Activated T-cell treated with anti-CD3 and anti-CD28 coated beads for 48 hours (primary cell): Measurements from ENCODE around the gene ARVCF.

ENCODE experiments used
- DNase-seq: peaks from one replicate; pipeline ENCODE4 v3.0.0-alpha.2; 2020; ENCODE audit warnings: low read depth

Gene ARVCF, protein sequence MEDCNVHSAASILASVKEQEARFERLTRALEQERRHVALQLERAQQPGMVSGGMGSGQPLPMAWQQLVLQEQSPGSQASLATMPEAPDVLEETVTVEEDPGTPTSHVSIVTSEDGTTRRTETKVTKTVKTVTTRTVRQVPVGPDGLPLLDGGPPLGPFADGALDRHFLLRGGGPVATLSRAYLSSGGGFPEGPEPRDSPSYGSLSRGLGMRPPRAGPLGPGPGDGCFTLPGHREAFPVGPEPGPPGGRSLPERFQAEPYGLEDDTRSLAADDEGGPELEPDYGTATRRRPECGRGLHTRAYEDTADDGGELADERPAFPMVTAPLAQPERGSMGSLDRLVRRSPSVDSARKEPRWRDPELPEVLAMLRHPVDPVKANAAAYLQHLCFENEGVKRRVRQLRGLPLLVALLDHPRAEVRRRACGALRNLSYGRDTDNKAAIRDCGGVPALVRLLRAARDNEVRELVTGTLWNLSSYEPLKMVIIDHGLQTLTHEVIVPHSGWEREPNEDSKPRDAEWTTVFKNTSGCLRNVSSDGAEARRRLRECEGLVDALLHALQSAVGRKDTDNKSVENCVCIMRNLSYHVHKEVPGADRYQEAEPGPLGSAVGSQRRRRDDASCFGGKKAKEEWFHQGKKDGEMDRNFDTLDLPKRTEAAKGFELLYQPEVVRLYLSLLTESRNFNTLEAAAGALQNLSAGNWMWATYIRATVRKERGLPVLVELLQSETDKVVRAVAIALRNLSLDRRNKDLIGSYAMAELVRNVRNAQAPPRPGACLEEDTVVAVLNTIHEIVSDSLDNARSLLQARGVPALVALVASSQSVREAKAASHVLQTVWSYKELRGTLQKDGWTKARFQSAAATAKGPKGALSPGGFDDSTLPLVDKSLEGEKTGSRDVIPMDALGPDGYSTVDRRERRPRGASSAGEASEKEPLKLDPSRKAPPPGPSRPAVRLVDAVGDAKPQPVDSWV

DNA sequence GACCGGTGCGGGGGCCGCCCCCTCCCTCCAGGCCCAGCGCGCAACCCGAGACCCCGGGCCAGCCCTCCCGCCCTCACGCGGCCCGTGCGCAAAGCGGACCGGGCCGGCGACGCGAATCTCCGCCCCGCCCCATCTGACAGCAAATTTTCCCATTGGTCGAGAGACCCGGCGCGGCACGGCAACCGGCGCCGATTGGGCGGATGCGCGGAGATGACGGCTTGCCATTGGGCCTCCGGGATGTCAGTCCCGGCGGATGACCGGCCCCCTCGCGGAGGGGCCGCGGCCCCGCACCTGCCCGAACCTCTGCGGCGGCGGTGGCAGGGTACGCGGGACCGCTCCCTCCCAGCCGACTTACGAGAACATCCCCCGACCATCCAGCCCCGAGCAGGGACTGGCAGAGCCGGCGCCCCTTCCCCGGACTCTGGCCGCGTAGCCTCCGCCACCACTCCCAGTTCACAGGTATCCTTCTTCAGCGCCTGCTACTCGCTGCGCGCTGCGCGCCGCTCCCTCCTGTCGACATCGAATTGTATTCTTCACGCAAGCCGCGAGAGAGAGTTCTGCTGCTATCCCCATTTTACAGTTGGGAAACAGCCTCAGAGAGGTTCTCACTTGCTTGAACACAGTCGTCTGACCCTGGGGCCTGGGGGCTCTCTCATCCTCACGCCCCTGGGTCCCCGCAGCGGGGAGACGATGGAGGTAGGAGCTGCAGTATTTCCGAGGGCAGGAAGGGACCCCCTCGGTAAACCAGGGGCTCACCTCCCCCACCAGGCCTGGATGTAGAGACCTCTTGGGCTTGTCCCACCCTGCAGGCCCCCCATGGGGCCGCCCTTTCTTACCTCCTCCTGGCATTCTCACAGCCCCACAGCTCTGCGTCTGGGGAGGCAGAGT is at the start of gene ARVCF:
TSS of gene ARVCF (minus strand) at position 90 of the 888 bp plus-strand sequence. CDS start 26,029 bp downstream, outside the sequence.
- peak; percentile 90 for DNase-seq

DNA sequence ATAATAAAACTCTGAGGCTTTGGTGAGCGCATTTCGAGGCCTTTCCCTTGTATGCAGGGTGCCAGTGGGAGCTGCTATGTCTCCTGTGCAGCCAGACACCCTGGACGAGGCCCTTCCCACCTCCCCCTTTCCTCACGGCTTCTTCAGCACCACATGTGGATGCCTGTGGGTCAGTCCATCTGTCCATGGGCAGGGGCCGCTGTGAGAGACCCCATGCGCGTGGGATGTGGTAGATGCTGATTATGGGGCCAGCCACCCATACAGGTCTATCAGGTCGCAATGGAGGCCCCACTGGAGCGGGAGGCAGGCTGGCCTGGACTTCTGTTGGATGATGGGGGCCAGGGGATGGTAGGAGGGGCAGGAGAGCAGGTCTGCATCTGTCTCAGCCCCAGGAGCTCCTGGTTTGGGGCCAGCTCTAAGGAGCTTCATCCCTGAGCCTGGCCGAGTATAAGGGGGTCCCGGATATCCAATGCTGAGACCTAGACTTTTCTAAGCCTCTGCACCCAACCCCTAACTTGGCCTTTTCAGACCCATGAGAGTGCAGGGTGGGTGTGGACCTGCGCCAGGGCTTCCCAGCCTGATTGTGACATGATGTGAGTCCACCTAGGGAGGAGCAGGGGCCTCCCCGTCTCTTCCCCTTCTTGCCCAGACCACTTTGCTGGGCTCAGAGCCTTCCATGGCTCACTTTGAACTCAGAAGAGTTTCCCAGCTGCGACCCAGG is 49.4 kb upstream of the ARVCF start:
- DNase-seq = no peak

DNA sequence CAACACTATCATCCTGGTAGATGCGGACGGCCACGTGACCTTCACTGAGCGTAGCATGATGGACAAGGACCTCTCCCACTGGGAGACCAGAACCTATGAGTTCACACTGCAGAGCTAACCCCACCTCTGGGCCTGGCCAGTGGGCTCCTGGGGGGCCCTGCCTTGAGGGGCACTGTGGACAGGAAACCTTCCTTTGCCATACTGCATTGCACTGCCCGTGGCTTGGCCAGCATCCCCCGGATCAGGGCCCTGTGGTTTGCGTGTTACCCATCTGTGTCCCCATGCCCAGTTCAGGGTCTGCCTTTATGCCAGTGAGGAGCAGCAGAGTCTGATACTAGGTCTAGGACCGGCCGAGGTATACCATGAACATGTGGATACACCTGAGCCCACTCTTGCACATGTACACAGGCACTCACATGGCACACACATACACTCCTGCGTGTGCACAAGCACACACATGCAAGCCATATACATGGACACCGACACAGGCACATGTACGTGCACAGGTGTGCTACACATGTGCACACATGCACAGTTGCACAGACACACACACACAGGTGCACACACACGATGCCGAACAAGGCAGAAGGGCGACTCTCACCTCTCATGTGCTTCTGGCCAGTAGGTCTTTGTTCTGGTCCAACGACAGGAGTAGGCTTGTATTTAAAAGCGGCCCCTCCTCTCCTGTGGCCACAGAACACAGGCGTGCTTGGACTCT is 48.1 kb upstream of the ARVCF start:
- DNase-seq = no peak

DNA sequence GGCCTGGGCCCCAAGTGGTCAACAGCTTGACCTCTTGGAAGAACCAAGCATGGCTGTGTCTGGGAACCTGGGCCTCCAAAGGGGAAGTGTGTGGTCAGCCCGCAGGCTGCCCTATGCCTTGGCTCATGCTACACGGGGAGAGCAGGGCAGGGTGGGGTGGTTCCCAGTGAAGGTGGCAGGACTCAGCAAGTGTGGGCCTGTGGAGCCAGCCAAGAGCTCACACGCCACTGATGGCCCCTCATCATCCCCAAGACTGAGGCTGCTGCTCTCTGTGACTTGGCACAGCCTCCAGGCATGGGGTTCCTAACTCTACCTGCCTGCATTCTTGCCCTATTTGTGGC is 47.5 kb upstream of the ARVCF start:
- DNase-seq = no peak

DNA sequence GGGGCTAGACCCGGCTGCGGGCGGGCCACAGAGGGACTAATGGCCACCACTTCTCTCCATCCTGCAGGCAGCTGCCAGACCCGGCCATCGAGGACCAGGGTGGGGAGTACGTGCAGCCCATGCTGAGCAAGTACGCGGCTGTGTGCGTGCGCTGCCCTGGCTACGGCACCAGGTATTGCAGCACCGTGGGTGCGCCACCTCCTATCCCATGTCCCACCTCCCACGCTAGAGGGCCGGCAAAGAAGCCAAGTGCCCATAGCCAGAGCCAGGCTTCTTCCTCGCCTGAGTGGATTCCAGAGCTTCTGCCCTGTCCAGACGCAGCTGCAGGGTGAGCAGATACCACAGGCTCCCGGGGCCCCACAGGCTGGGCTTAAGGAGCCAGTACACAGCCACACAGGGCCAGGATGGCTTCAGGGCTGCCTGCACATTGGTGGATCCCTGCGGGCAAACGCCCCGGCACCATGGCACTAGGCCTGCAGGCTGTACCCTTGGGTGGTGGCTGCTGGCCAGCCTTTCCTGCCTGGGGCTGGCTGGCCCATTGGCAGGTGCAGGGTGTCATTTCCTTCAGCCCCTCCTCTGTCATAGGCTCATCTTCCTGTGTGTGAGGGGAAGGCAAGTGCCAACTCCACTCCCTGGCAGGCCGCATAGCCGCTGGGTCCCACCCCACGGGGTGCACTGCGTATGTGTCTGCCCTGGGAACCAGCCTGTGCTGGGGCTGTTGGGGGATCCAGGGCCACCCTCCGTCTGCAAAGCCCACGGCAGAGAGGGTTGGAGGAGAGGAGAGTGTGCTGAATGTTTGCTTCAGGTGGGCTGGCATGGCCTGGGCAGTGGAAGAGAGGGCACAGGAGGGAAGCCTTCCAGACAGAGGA is 46.9 kb upstream of the ARVCF start:
- no peak for DNase-seq

DNA sequence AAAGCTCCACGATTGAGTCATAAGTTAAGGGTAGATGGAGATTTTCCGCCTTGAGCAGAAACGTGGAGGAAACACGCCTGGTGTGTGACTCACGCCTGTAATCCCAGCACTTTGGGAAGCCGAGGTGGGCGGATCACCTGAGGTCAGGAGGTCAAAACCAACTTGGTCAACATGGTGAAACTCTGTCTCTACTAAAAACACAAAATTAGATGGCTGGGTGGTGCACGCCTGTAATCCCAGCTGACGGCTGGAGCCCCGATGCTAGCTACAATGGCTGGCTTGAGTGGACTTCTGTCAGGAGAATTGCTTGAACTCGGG is 46.1 kb upstream of the ARVCF start:
- no peak for DNase-seq

DNA sequence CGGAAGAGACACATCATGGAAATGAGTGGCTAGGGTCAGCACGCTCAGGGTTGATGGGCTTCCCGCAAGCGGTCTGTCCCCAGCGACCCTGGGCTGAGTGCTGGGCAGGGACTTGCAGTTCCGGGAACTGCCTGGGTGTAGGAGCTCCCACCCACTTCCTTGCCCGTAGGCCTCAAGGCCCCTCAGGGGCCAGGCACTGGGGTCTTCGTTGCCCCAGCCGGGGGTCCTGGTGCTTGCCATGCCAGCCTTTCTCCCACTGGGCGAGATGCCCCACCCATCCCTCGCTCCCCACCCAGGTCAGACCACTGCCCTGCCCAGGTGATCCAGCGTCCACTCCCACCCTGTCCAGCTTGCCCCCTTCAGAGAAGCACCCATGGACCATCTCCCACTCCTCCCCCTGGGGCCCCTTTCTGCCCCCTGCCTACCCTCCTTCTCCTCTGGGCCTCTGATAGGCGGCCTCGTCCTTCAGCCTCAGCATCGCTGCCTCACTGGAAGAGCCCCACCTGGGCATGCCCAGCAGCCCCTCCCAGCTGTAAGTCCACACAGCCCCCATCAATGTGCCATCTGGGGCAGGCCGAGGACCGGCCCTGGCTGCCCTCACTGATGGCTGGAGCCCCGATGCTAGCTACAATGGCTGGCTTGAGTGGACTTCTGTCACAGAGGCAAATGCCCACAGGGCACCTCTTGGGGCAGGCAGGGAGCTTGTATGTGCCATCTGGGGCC is 45.6 kb upstream of the ARVCF start:
- DNase-seq = no peak

DNA sequence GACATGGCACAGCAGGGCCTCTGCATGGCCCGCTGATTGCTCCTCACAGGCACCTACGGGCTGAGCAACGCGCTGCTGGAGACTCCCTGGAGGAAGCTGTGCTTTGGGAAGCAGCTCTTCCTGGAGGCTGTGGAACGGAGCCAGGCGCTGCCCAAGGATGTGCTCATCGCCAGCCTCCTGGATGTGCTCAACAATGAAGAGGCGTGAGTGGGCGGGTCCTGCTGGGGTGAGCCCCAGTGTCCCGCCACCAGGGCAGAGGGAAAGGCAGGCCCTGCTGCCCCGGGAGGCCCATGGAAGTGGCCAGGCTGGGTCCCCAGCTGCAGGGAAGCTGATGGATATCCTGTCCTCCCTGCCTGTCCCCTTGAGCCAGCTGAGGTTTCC is 44.8 kb upstream of the ARVCF start:
- DNase-seq = no peak

DNA sequence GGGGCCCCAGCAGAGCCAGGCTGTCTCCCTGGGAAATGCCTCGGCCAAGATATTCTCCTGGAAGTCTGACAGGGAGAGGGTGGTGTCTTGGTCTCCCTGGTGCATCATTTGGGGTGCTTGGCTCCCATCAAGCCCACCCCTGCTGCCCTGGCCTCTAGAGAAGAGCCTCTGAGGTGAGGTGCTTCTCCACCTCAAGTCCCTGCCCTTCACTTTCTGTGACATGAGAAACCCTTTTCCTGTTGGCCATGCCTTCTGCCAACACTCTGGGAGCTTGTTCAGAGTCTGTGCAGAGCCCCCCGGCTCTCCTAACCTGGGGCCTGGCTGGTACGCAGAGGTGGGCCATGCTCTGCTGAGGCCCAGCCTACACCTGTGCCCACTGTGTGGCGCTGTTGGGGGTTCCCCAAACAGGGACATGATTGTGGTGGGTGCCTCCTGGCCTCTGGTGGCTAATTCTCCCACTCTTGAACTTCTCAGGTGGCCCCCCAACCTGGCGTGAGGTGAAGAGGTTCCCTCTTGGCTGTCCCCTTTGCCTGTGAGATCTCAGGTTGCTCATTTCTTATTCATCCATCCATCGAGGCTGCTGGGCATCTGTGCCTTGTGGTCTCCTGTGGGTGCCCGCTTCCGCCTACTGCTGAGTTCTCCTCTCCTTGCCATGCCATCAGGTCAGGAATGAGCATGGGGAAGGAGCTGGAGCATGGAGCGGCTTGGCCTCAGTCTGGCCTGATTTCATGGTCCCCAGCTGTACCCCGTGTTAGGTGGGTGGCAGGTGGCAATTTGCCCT is 44.3 kb upstream of the ARVCF start:
- no peak for DNase-seq

DNA sequence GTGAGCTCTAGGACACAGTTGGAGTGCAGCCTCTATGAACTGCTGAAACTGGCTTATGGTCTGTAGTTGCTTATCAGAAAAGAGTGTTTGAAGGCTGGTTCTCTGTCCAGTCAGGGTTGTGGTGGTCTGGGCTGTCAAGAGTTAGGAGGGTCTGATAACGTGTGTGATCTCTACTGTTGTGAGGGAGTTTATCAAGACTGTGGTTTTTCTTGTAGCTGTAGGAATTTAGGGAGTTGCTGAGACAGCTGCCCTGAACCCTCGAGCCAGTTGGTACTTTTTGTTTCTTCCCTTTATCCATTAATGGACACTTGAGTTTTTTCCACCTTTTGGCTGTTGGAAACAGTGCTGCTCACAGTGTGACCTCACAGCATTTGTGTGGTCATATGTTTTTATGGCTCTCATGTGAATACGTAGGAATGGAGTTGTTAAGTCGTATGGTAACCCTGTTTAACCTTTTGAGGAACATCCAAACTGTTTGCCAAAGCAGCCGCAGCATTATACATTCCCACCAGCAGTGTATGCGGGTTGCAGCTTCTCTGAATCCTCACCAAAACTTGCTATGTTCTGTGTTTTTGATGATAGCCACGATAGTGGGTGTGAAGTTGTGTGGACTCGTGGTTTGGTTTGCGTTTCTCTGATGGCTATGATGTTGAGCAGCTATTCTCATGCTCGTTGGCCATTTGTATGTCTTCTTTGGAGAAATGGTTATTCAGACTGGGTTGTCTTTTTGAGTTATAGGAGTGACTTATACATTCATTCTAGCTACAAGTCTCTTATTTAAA is 42.6 kb upstream of the ARVCF start:
- DNase-seq = no peak

DNA sequence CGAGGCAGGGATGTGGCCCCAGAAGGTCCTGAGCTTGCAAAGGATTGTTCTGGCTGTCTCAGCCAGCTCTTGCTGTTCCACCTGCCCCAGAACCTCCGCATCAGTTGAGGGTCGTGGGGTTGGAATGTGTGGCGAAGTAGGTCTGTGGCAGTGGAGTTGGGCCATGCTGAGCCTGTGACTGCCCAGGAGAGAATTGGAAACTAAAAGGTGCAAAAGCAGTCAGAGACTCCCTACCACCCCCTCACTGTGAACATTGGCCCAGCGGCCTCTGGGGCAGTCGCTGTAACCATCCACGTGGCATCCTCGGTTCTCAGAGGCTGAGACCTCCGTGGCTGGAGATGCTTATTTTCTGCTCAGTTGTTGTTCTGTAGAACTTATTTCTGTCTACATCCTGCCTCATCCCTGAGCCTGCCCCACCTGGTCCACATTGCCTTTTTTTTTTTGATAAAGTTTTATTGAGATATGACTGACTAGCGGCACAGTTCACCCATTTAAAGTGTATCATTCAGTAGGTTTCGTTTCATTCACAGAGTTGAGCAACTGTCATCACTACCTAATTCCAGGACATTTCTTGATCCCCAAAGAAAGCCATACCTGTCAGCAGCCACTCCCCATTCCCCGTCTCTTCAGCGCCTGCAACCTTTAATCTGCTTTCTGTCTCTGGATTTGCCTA is 41.1 kb upstream of the ARVCF start:
- DNase-seq = no peak

DNA sequence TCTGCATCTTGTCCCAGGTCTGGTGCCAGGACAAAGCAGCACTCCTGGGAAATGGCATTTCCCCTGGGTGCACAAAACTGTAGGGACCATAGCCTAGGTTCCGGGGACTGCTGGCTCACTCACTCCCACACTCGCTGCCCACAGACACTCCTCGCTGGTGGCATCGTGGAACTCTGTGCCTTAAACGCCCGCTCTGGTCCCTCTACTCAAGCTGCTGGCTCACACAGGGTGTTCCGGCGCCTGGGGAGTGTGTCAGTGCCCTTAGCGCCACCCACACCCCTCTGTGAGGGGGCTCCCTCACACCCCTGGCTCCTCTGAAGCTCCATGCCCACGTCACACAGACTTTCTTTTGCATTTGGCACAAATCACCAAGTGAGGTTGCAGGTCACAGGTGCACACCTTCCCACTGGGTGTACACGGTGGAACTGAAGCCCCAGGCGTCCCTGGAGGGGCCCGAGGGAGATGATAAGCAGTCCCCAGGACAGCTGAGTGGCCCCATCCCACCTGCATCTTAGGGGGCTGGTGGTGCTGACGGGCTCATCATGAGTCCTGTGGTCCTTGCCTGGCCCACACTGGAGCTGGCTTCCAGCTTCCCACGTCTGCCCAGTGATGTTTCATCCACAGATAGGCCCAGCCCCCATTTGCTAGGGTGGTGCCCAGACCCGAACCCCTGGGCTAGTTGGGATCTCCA is 40.2 kb upstream of the ARVCF start:
- no peak for DNase-seq

DNA sequence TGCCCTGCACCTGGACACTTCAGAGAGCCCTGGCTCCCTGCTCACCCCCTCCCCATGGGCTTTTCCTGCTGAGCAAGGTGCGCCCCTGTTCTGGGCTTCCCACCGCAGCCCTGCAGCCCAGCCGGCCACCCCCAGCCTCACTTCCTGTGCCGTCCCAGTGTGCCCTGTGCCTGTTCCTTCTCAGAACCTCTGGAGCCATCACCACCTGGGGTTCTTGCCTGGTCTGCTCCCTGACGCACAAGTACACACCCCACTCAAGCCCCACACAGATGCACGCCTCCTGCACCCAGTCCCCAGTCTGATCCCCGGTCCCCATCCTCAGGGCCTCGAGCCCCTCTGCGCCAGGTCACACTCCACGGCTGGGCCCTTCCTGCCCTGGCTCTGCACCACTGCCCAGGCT is 39.5 kb upstream of the ARVCF start:
- no peak for DNase-seq

DNA sequence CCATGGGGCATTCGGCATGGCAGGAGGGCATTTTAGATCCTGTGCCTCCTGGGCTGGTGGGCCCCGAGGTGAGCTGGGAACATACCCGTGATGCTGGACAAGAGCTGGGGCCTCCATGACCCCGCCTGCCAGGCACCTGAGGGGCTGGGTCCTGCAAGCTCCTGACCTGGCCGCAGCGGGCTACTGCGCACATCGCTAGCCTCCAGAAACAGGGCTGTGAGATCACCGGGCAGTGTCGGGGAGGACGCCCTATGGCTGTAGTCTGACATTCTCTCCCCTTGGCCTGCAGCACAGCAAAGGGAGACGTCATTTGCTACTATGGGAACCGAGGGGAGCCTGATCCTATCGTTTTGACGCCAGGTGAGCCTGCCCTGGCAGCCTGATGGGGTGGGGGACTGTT is 39.0 kb upstream of the ARVCF start:
- no peak for DNase-seq

DNA sequence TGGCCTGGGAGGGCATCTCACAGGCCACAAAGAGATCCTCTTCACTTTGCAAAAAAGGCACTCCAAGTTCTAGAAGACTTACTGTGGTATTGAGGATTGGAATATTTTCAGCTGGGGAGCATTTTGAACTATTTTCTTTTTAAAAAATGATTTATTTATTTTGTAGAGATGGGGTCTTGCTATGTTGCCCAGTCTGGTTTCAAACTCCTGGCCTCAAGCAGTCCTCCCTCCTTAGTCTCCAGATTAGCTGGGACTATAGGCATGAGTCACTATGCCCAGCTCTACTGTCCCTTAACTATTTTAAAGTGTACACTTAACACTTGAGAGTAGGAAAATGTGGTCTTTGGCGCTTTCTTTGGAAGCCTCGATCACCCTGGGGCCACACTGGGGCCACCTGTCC is 38.5 kb upstream of the ARVCF start:
- DNase-seq = no peak

DNA sequence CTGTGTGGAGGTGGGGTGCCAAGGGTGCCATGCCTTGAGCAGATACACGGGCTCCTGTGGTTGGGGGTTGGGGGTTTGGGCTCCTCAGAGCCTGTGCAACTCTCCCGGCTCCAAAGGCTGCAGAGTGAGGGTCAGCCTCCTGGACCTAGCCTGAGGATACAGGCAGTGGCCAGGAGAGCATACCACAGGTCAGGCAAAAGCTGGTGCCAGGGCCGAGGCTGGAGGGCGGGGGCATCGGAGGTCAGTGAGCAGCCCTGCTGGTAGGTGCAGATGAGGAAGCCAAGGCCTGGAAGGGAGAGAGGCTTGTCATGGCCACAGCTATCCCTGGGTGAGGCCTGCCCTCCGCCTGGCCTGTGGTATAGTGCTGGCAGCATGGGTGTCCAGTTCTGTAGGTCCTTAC is 37.9 kb upstream of the ARVCF start:
- no peak for DNase-seq

DNA sequence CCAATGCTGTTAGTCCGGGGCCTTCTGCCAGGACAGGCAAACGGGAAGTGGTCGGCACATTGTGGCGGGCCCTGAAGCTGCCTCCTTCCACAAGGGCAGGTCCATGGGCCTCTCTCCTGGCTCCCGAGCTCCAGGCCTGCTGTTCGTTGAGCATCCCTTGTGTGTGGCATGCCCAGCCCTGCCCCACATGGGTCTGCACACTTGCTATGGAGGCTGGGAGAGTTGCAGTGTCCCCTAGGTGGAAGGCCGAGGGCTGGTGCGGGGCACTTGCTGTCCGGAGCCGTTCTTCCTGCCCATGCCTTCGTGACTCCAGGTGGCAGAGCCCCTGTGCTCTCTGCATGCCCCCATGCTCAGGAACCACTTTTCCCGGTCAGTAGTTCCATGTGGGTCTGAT is 37.4 kb upstream of the ARVCF start:
- DNase-seq = no peak
